Neural cell (in vitro differentiated cells): ENCODE measurements around the gene PAX8.

Experiments
- CTCF ChIP-seq: fragments of 450-650 bp; IDR thresholded peaks from 2 replicates; pipeline ENCODE4 v1.5.1; 2014; ENCODE audit warnings: antibody characterized with exemption, mild to moderate bottlenecking, moderate library complexity; ENCODE audit not compliant: poor library complexity, severe bottlenecking
- EP300 ChIP-seq: fragments of 450-650 bp; conservative IDR thresholded peaks from 2 replicates; pipeline ENCODE4 v1.6.1; 2014; ENCODE audit warnings: antibody characterized with exemption, mild to moderate bottlenecking, moderate library complexity; ENCODE audit not compliant: poor library complexity, severe bottlenecking
- EZH2 ChIP-seq: fragments of 200-600, 300-800 bp; shearing (Covaris generic), sonication (generic); IDR thresholded peaks from 2 replicates; pipeline ENCODE4 v1.6.1; 2014; ENCODE audit warnings: antibody characterized with exemption, low read length, borderline replicate concordance, mild to moderate bottlenecking; ENCODE audit not compliant: insufficient read depth, poor library complexity, severe bottlenecking
- MXI1 ChIP-seq: fragments of 450-650 bp; conservative IDR thresholded peaks from 2 replicates; pipeline ENCODE4 v1.6.1; 2014; ENCODE audit warnings: antibody characterized with exemption, mild to moderate bottlenecking; ENCODE audit not compliant: poor library complexity, severe bottlenecking
- POLR2AphosphoS5 ChIP-seq: IDR thresholded peaks from 2 replicates; pipeline ENCODE4 v1.6.1; 2012
- RAD21 ChIP-seq: fragments of 450-650 bp; conservative IDR thresholded peaks from 2 replicates; pipeline ENCODE4 v1.6.1; 2014; ENCODE audit warnings: antibody characterized with exemption, mild to moderate bottlenecking, moderate library complexity

GRCh38 chr2:113285816-113286215 is 7.1 kb upstream of the PAX8 start:
- no peak for TF ChIP-seq CTCF
- TF ChIP-seq EZH2 = no peak
- no peak for TF ChIP-seq MXI1
- TF ChIP-seq RAD21 = no peak
- TF ChIP-seq POLR2AphosphoS5 = no peak
- no peak for TF ChIP-seq EP300
